Fibroblast of skin of back (primary cell): ENCODE results near the gene ANKRD13D.

Source experiments
- DNase-seq: peaks from one replicate; pipeline ENCODE4 v3.0.0-alpha.2; 2013

ANKRD13D gene

DNA sequence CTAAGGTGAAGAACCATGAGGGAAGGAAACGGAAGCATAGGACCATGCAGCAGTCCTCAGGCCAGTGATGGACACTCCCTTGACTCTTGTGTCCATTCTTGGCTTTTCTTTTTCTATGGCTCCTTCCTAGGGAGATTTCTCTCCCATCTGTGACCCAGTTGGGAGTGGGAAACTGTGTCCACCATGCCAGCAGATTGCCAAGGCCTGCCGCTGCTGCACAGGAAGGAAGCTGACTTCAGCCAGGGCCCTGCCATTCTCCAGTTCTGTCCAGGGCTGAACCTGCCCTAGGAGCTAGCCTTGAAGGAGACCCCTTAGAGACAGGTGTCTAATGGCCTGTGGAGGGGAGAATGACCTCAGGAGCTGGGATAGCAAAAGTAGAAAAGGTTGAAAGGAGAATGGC lies 31.6 kb downstream of the ANKRD13D start:
- DNase-seq, result no peak

- DNase-seq, result no peak
Measured at GRCh38 chr11:67321313-67321871, 32.3 kb downstream of the ANKRD13D start.

GRCh38 chr11:67322049-67322448 lies 32.9 kb downstream of the ANKRD13D start:
- DNase-seq, result no peak

DNA sequence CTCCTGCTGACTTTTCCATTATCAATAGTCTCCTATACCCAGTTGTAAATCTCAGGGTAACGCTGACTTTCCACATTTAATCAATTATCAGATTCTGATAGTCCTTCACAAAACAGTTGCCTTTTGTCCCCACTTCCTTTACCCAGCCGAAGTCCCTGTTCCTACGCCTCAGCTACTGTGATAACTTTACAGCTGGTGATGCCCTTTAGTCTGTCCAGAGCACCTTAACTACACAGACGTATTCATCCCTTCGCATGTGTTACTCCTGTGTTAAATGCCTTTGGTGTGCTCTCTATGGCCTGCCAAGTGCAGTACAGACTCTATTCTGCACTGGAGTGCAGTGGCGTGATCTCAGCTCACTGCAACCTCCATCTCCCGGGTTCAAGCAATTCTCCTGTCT lies 34.4 kb downstream of the ANKRD13D start:
- DNase-seq, result no peak

- DNase-seq, result no peak
Measured at GRCh38 chr11:67332081-67332691, 43.1 kb downstream of the ANKRD13D start.

GRCh38 chr11:67337257-67337656 lies 48.2 kb downstream of the ANKRD13D start:
- DNase-seq, result no peak

DNA sequence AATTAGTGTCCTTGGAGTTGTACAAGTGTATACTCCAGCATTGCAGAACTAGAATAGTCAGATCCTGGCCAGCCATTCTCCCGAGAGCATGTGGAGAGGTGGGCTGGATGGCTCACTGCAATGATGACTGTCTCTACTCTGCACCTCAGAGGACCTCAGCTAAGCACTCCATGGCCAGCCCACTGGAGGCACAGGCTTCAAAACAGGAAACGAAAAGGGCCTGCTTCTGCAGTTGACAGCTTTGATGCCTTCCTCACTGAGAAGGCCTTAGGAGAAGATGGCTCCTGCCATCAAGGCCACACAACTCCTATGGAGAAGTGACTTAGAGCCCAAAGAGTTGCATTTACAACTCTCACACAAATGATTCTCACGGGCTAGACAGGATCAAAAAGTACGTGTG lies 55.2 kb downstream of the ANKRD13D start:
- DNase-seq, result no peak

- no peak for DNase-seq
Measured at GRCh38 chr11:67345247-67345919, 56.3 kb downstream of the ANKRD13D start.

- DNase-seq, result peak; percentile 48
Measured at GRCh38 chr11:67345920-67346819, 57.1 kb downstream of the ANKRD13D start.

GRCh38 chr11:67347964-67348749 lies 59.1 kb downstream of the ANKRD13D start:
- DNase-seq, result no peak

- DNase-seq, result no peak
Measured at GRCh38 chr11:67349036-67349435, 59.9 kb downstream of the ANKRD13D start.

- no peak for DNase-seq
Measured at GRCh38 chr11:67349457-67349856, 60.4 kb downstream of the ANKRD13D start.

- no peak for DNase-seq
Measured at GRCh38 chr11:67349928-67350465, 60.9 kb downstream of the ANKRD13D start.

GRCh38 chr11:67351275-67352005 lies 62.3 kb downstream of the ANKRD13D start:
- peak; percentile 76 for DNase-seq
